Endothelial cell (in vitro differentiated cells): Measurements from ENCODE around the gene THOC3. TPM values are rescaled to one million over a fixed set of nuclear protein-coding genes. Genes with fewer than 3 reads are reported as not detected.

Source experiments
- total RNA-seq: library from RNA; stranded (reverse); fragmentation: NEBNext Ultra II Directional; extraction: Animal tissue kit (Norgen Biotek cat#: 25700); gene quantifications from one replicate; pipeline ENCODE4 v1.2.1, GENCODE V29; 2021; ENCODE audit not compliant: unreplicated experiment

THOC3 gene
- total RNA-seq, 1 donor from 2014 or later, result 52.9 TPM

Other genes starting within 250 kb of the THOC3 start
- 0.05 TPM for gene CPLX2, start 96.7 kb downstream of the THOC3 start, total RNA-seq